HepG2 (cell line): ENCODE measurements around the gene HLF. TPM values are rescaled to one million over a fixed set of nuclear protein-coding genes. Genes with fewer than 3 reads are reported as not detected.
A peak's percentile ranks its signal among the peaks of the same experiment; 100 is the strongest.

Experiments used
- BHLHE40 ChIP-seq: IDR thresholded peaks from 2 replicates; pipeline ENCODE4 v1.6.1; 2011; ENCODE audit warnings: low read length, improper control_type of control experiment
- CCAR2 ChIP-seq: fragments of 200-400 bp; formaldehyde crosslinking; optimal IDR thresholded peaks from 2 replicates; pipeline ENCODE3; 2018; ENCODE audit warnings: low read depth, mild to moderate bottlenecking, low read length, moderate library complexity
- ETV6 ChIP-seq: sonication (generic); formaldehyde crosslinking; conservative IDR thresholded peaks from 2 replicates; pipeline ENCODE4 v1.4.0; 2020; ENCODE audit warnings: missing genetic modification reagents
- FOXA3 ChIP-seq: IDR thresholded peaks from 2 replicates; pipeline ENCODE4 v1.6.1; 2016; ENCODE audit warnings: missing genetic modification reagents, missing compliant biosample characterization
- FOXM1 ChIP-seq: sonication (generic); formaldehyde crosslinking; IDR thresholded peaks from 2 replicates; pipeline ENCODE4 v1.5.0; 2020; ENCODE audit warnings: missing genetic modification reagents
- HNRNPK ChIP-seq: fragments of 200-400 bp; formaldehyde crosslinking; IDR thresholded peaks from 2 replicates; pipeline ENCODE4 v1.6.1; 2018; ENCODE audit warnings: low read length, low read depth, moderate library complexity, mild to moderate bottlenecking; ENCODE audit not compliant: poor library complexity, severe bottlenecking
- ISX ChIP-seq: sonication (generic); formaldehyde crosslinking; conservative IDR thresholded peaks from 2 replicates; pipeline ENCODE4 v1.5.0; 2020; ENCODE audit warnings: missing genetic modification reagents
- MAFG ChIP-seq: sonication (generic); formaldehyde crosslinking; IDR thresholded peaks from 2 replicates; pipeline ENCODE4 v1.5.1; 2020; ENCODE audit warnings: mild to moderate bottlenecking, missing genetic modification reagents
- MXI1 ChIP-seq: IDR thresholded peaks from 3 replicates; pipeline ENCODE4 v1.6.1; 2012; ENCODE audit warnings: low read depth, low read length, inconsistent platforms, borderline replicate concordance
- RARG ChIP-seq: sonication (generic); formaldehyde crosslinking; IDR thresholded peaks from 2 replicates; pipeline ENCODE4 v1.4.0; 2020; ENCODE audit warnings: low read depth, mild to moderate bottlenecking, missing genetic modification reagents
- SAFB2 ChIP-seq: sonication (generic); formaldehyde crosslinking; IDR thresholded peaks from 2 replicates; pipeline ENCODE4 v1.5.1; 2020; ENCODE audit warnings: missing genetic modification reagents, low read depth, mild to moderate bottlenecking, borderline replicate concordance
- TBP ChIP-seq: sonication (generic); formaldehyde crosslinking; IDR thresholded peaks from 2 replicates; pipeline ENCODE4 v1.5.0; 2020; ENCODE audit warnings: missing genetic modification reagents
- U2AF2 ChIP-seq: fragments of 200-400 bp; formaldehyde crosslinking; IDR thresholded peaks from 2 replicates; pipeline ENCODE4 v1.6.1; 2017; ENCODE audit warnings: low read depth, mild to moderate bottlenecking, low read length
- ZBTB7B ChIP-seq: sonication (generic); formaldehyde crosslinking; IDR thresholded peaks from 2 replicates; pipeline ENCODE4 v1.4.0; 2020; ENCODE audit warnings: missing genetic modification reagents
- ZNF263 ChIP-seq: sonication (generic); formaldehyde crosslinking; IDR thresholded peaks from 2 replicates; pipeline ENCODE4 v1.4.0; 2020; ENCODE audit warnings: missing genetic modification reagents
- ZNF350 ChIP-seq: sonication (generic); formaldehyde crosslinking; IDR thresholded peaks from 2 replicates; pipeline ENCODE4 v1.4.0; 2020; ENCODE audit warnings: mild to moderate bottlenecking, low read depth, missing genetic modification reagents, borderline replicate concordance
- ZNF44 ChIP-seq: sonication (generic); formaldehyde crosslinking; IDR thresholded peaks from 2 replicates; pipeline ENCODE4 v1.5.1; 2020; ENCODE audit warnings: mild to moderate bottlenecking, missing genetic modification reagents
- ZNF549 ChIP-seq: sonication (generic); formaldehyde crosslinking; IDR thresholded peaks from 2 replicates; pipeline ENCODE4 v1.5.0; 2020; ENCODE audit warnings: missing genetic modification reagents
- ZNF616 ChIP-seq: sonication (generic); formaldehyde crosslinking; IDR thresholded peaks from 2 replicates; pipeline ENCODE4 v1.5.0; 2020; ENCODE audit warnings: low read depth, mild to moderate bottlenecking, missing genetic modification reagents
- ZNF674 ChIP-seq: sonication (generic); formaldehyde crosslinking; IDR thresholded peaks from 2 replicates; pipeline ENCODE4 v1.5.0; 2020; ENCODE audit warnings: low read depth, mild to moderate bottlenecking, missing genetic modification reagents
- ZNF839 ChIP-seq: sonication (generic); formaldehyde crosslinking; IDR thresholded peaks from 2 replicates; pipeline ENCODE4 v1.4.0; 2020; ENCODE audit warnings: missing genetic modification reagents, mild to moderate bottlenecking, borderline replicate concordance
- ZSCAN30 ChIP-seq: sonication (generic); formaldehyde crosslinking; IDR thresholded peaks from 2 replicates; pipeline ENCODE4 v1.5.0; 2020; ENCODE audit warnings: mild to moderate bottlenecking, missing genetic modification reagents
- polyA plus RNA-seq, 8 experiments: library from polyadenylated mRNA; depleted of rRNA in 3 of 8; stranded (reverse) in 7 of 8; unstranded in 1 of 8; fragments of >200 nt; fragmentation: Illumina TruSeq in 4 of 8; extraction: Trizol in 4 of 8; gene quantifications; 2 replicates each; pipeline versions ENCODE4 v1.2.1 to v1.2.3, GENCODE V29; 2011 to 2016; ENCODE audit warnings: low read depth in 4 of 8, missing spikeins in 1 of 8, mixed read lengths in 1 of 8; ENCODE audit not compliant: insufficient read depth in 1 of 8
- total RNA-seq, 5 experiments: library from RNA; depleted of rRNA; stranded (reverse); fragments of >200 nt; fragmentation: Illumina TruSeq; extraction: Trizol; gene quantifications; 2 replicates each; pipeline ENCODE4 v1.2.3, GENCODE V29; 2016; ENCODE audit warnings: low read depth in 1 of 5
- TF ChIP-seq, protein P1 (sequence below): sonication (generic); formaldehyde crosslinking; IDR thresholded peaks from 2 replicates; pipeline ENCODE4 v1.4.0; 2020; ENCODE audit warnings: missing genetic modification reagents
- TF ChIP-seq, protein P2 (sequence below): fragments of 450-650 bp; IDR thresholded peaks from 2 replicates; pipeline ENCODE4 v1.6.1; 2017; ENCODE audit warnings: mild to moderate bottlenecking
- TF ChIP-seq, protein P3 (sequence below): sonication (generic); formaldehyde crosslinking; IDR thresholded peaks from 2 replicates; pipeline ENCODE4 v1.4.0; 2020; ENCODE audit warnings: mild to moderate bottlenecking, missing genetic modification reagents

The HLF gene
- total and polyA plus RNA-seq, 2 of the 13 experiments (the other 11 are each of a cell fraction or from before 2014, with no cell fraction given), result 202 to 346 TPM

- TF ChIP-seq MAFG (CRISPR knock-in tag) (no peak), ZNF44 (CRISPR knock-in tag) (peak; percentile 72), ZSCAN30 (peak; percentile 67), ISX (CRISPR knock-in tag) (no peak), FOXM1 (CRISPR knock-in tag) (no peak), SAFB2 (CRISPR knock-in tag) (0 out of 2 replicates have a peak, but pooled peaks have one; percentile 70), U2AF2 (no peak; the same call in 1 of the 2 replicates), ZBTB7B (CRISPR knock-in tag) (peak; percentile 99), RARG (CRISPR knock-in tag) (no peak), BHLHE40 (peak; percentile 93), CCAR2 (no peak), FOXA3 (peak; percentile 97), ZNF263 (CRISPR knock-in tag) (0 out of 2 replicates have a peak, but pooled peaks have one; percentile 54), ZNF839 (CRISPR knock-in tag) (no peak), ZNF616 (CRISPR knock-in tag) (no peak), ZNF549 (CRISPR knock-in tag) (no peak), ETV6 (peak; percentile 90), ZNF350 (peak; percentile 79; the same call in 1 of the 2 replicates), MXI1 (peak; percentile 60; the same call in 1 of the 3 replicates), HNRNPK (peak; percentile 68), TBP (CRISPR knock-in tag) (peak; percentile 57; the same call in 1 of the 2 replicates), ZNF674 (no peak)
- TF ChIP-seq, protein P1, sequence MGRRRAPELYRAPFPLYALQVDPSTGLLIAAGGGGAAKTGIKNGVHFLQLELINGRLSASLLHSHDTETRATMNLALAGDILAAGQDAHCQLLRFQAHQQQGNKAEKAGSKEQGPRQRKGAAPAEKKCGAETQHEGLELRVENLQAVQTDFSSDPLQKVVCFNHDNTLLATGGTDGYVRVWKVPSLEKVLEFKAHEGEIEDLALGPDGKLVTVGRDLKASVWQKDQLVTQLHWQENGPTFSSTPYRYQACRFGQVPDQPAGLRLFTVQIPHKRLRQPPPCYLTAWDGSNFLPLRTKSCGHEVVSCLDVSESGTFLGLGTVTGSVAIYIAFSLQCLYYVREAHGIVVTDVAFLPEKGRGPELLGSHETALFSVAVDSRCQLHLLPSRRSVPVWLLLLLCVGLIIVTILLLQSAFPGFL, result no peak
- TF ChIP-seq, protein P2, sequence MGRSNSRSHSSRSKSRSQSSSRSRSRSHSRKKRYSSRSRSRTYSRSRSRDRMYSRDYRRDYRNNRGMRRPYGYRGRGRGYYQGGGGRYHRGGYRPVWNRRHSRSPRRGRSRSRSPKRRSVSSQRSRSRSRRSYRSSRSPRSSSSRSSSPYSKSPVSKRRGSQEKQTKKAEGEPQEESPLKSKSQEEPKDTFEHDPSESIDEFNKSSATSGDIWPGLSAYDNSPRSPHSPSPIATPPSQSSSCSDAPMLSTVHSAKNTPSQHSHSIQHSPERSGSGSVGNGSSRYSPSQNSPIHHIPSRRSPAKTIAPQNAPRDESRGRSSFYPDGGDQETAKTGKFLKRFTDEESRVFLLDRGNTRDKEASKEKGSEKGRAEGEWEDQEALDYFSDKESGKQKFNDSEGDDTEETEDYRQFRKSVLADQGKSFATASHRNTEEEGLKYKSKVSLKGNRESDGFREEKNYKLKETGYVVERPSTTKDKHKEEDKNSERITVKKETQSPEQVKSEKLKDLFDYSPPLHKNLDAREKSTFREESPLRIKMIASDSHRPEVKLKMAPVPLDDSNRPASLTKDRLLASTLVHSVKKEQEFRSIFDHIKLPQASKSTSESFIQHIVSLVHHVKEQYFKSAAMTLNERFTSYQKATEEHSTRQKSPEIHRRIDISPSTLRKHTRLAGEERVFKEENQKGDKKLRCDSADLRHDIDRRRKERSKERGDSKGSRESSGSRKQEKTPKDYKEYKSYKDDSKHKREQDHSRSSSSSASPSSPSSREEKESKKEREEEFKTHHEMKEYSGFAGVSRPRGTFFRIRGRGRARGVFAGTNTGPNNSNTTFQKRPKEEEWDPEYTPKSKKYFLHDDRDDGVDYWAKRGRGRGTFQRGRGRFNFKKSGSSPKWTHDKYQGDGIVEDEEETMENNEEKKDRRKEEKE, result no peak
- TF ChIP-seq, protein P3, sequence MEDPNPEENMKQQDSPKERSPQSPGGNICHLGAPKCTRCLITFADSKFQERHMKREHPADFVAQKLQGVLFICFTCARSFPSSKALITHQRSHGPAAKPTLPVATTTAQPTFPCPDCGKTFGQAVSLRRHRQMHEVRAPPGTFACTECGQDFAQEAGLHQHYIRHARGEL (CRISPR knock-in tag), result no peak
These were observed 20.9 kb downstream of the HLF start (continued) for GRCh38 chr17:55285340-55286301.
